ENCODE data around the gene TIMM9.
A peak's percentile ranks its signal among the peaks of the same experiment; 100 is the strongest.

The TIMM9 gene

GRCh38 chr14:58427281-58428117, at the start of gene TIMM9, which contains the start of gene KIAA0586:
TSS of gene TIMM9 (minus strand) at chr14:58427531. CDS start at chr14:58411945, 15,586 bp downstream.
TSS of gene KIAA0586 (plus strand) at chr14:58427719. CDS start at chr14:58428265, 546 bp downstream.
- Histone ChIP-seq H3K4me2 (ENCODE audit: low read length) (peak within 1 kb of the TSS; percentile 87), H3K36me3 (ENCODE audit: control insufficient read depth, low read length) (peaks cover 57% of the 10 kb centered on the region), H3K27ac (ENCODE audit: low read depth, low read length) (peak within 1 kb of the TSS; percentile 96), H3K79me2 (ENCODE audit: control insufficient read depth, low read length) (peaks cover 72% of the 10 kb centered on the region), H3K4me1 (ENCODE audit: control insufficient read depth, low read length) (peaks cover 36% of the 10 kb centered on the region), H3K27me3 (ENCODE audit: control insufficient read depth, low read length) (no peaks in the 10 kb centered on the region), H3K4me3 (ENCODE audit: low read length) (peak within 1 kb of the TSS; percentile 76), H3K9me2 (replicated peaks; ENCODE audit: control insufficient read depth, low read length) (no peaks in the 10 kb centered on the region), H4K20me1 (ENCODE audit: control insufficient read depth, insufficient read depth, low read depth, low read length) (no peaks in the 10 kb centered on the region), H3F3A (ENCODE audit: control insufficient read depth, insufficient read depth) (peaks cover 7% of the 10 kb centered on the region), H3K9me3 (ENCODE audit: control insufficient read depth, insufficient read depth, low read length) (no peaks in the 10 kb centered on the region)
- TF ChIP-seq EZH2phosphoT487 (IDR thresholded peaks at IDR 0.05; ENCODE audit: borderline replicate concordance, low read length) (no peak), CTCF (IDR thresholded peaks at IDR 0.05; ENCODE audit: low read depth, low read length, poor library complexity, severe bottlenecking) (no peak)

GRCh38 chr14:58476320-58476719, 49.0 kb upstream of the TIMM9 start:
- Histone ChIP-seq H4K20me1 (ENCODE audit: control insufficient read depth, insufficient read depth, low read depth, low read length) (no peaks in the 10 kb centered on the region), H3F3A (ENCODE audit: control insufficient read depth, insufficient read depth) (no peaks in the 10 kb centered on the region), H3K79me2 (ENCODE audit: control insufficient read depth, low read length) (no peaks in the 10 kb centered on the region), H3K9me2 (replicated peaks; ENCODE audit: control insufficient read depth, low read length) (no peaks in the 10 kb centered on the region), H3K36me3 (ENCODE audit: control insufficient read depth, low read length) (peaks cover 29% of the 10 kb centered on the region), H3K27ac (ENCODE audit: low read depth, low read length) (no peak overlapping the region), H3K27me3 (ENCODE audit: control insufficient read depth, low read length) (no peaks in the 10 kb centered on the region), H3K4me2 (ENCODE audit: low read length) (no peak overlapping the region), H3K9me3 (ENCODE audit: control insufficient read depth, insufficient read depth, low read length) (no peaks in the 10 kb centered on the region), H3K4me3 (ENCODE audit: low read length) (no peak overlapping the region), H3K4me1 (ENCODE audit: control insufficient read depth, low read length) (no peaks in the 10 kb centered on the region)
- no peak for TF ChIP-seq CTCF (IDR thresholded peaks at IDR 0.05; ENCODE audit: low read depth, low read length, poor library complexity, severe bottlenecking)
- no peak for TF ChIP-seq EZH2phosphoT487 (IDR thresholded peaks at IDR 0.05; ENCODE audit: borderline replicate concordance, low read length)

- Histone ChIP-seq H3K36me3 (ENCODE audit: control insufficient read depth, low read length) (peaks cover 40% of the 10 kb centered on the region), H3K79me2 (ENCODE audit: control insufficient read depth, low read length) (no peaks in the 10 kb centered on the region), H3K9me3 (ENCODE audit: control insufficient read depth, insufficient read depth, low read length) (no peaks in the 10 kb centered on the region), H3F3A (ENCODE audit: control insufficient read depth, insufficient read depth) (no peaks in the 10 kb centered on the region), H3K4me1 (ENCODE audit: control insufficient read depth, low read length) (no peaks in the 10 kb centered on the region), H4K20me1 (ENCODE audit: control insufficient read depth, insufficient read depth, low read depth, low read length) (no peaks in the 10 kb centered on the region), H3K27me3 (ENCODE audit: control insufficient read depth, low read length) (no peaks in the 10 kb centered on the region), H3K27ac (ENCODE audit: low read depth, low read length) (no peak overlapping the region), H3K4me2 (ENCODE audit: low read length) (no peak overlapping the region), H3K4me3 (ENCODE audit: low read length) (no peak overlapping the region), H3K9me2 (replicated peaks; ENCODE audit: control insufficient read depth, low read length) (no peaks in the 10 kb centered on the region)
- TF ChIP-seq CTCF (IDR thresholded peaks at IDR 0.05; ENCODE audit: low read depth, low read length, poor library complexity, severe bottlenecking) (no peak), EZH2phosphoT487 (IDR thresholded peaks at IDR 0.05; ENCODE audit: borderline replicate concordance, low read length) (no peak)
These were observed 42.0 kb upstream of the TIMM9 start for GRCh38 chr14:58469309-58469708.

Measured in DOHH2 (cell line).